Nephron (organoid): ENCODE measurements around the gene FAM200A.
"Not testable (repeated sequence)": the region's sequence is repeated elsewhere in the genome, so short reads cannot be mapped to it uniquely, and the experiment has no call there.

Experiments used
- H3K27ac Mint-ChIP-seq, 3 experiments: 2 replicates each; pipeline ENCODE4 v1.8.0; 2020; ENCODE audit warnings: mixed read lengths in 3 of 3, mild to moderate bottlenecking in 2 of 3, moderate library complexity in 1 of 3
- H3K27me3 Mint-ChIP-seq: 2 replicates; pipeline ENCODE4 v1.8.0; 2021; ENCODE audit warnings: low read depth, mild to moderate bottlenecking, moderate library complexity, mixed read lengths
- H3K36me3 Mint-ChIP-seq: 2 replicates; pipeline ENCODE4 v1.8.0; 2020; ENCODE audit warnings: low read depth, mixed read lengths
- H3K4me1 Mint-ChIP-seq: 2 replicates; pipeline ENCODE4 v1.8.0; 2020; ENCODE audit warnings: mixed read lengths
- H3K4me3 Mint-ChIP-seq, 3 experiments: 2 replicates each; pipeline ENCODE4 v1.8.0; 2020; ENCODE audit warnings: mild to moderate bottlenecking in 3 of 3, mixed read lengths in 3 of 3, moderate library complexity in 2 of 3
- H3K9me3 Mint-ChIP-seq: 2 replicates; pipeline ENCODE4 v1.8.0; 2020; ENCODE audit warnings: mixed read lengths
- CTCF ChIP-seq, 3 experiments: fragments of 200-600 bp; sonication (generic); IDR thresholded peaks; one replicate each; pipeline ENCODE4 v1.5.0; 2021; ENCODE audit warnings: antibody characterized with exemption in 3 of 3; ENCODE audit not compliant: unreplicated experiment in 3 of 3

Gene FAM200A

GRCh38 chr7:99588868-99589267, 37.0 kb upstream of the FAM200A start:
- Mint-ChIP-seq H3K4me1 (no peaks in the 10 kb centered on the region), H3K27me3 (peaks cover 5% of the 10 kb centered on the region), H3K9me3 (no peaks in the 10 kb centered on the region), H3K36me3 (no peaks in the 10 kb centered on the region), H3K27ac (no peak overlapping the region), H3K4me3 (no peak overlapping the region)
- no peak for TF ChIP-seq CTCF (IDR thresholded peaks at IDR 0.05; ENCODE audit: unreplicated experiment in 3 of 3)

GRCh38 chr7:99580778-99581332, 28.9 kb upstream of the FAM200A start:
- not testable (repeated sequence) for H3K36me3 Mint-ChIP-seq, H3K4me1 Mint-ChIP-seq
- H3K4me3 Mint-ChIP-seq, result peak overlapping the region; percentile 93 to 95 (median 93)

DNA sequence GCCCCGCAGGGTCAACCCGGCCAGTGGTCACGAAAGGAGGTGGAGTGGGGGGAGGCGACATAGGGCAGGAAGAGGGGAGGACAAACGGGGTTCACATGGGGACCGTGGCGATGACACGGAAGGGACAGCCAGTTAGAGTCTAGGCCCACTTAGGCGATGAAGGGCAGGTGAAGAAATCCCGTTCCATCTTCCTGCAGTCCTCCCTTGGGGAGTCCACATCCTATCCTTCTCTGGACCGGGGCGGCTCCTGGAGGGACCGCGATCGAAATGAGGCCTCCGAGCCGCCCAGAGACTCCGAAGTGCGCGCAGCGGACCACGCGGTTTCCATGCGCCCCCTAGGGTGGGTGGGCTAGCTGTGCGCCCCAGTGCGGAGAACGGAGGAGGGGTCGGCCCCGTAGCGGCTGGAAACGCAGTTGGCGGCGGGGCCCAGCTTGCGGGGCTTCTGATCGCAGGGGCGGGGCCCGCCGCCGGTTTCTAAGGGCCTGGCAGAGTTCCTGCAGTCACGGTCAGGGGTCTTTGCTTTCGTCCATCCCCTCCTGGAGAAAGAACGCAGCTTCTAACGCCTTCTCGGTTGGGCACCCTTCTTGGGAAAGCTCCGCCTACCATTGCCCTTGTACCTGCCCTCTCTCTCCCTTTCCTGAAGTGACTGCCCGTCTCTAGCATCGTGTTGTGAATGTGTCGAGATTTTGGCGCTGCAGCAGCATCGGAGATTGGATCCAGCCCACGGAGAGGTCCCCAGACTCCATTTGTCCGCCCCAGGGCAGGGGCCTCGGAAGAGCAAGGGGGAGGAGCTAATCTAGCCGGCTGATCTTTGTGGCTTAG, 28.3 kb upstream of the FAM200A start:
- H3K4me3 Mint-ChIP-seq, result peak overlapping the region; percentile 93 to 95 (median 93)
- TF ChIP-seq CTCF (IDR thresholded peaks at IDR 0.05; ENCODE audit: unreplicated experiment in 3 of 3), result peak; percentile 36 to 58 (median 50)
- peaks cover 9% of the 10 kb centered on the region for H3K27me3 Mint-ChIP-seq
- H3K36me3 Mint-ChIP-seq, result no peaks in the 10 kb centered on the region
- H3K27ac Mint-ChIP-seq, result peak overlapping the region; percentile 83 to 91 (median 85)
- H3K9me3 Mint-ChIP-seq, result no peaks in the 10 kb centered on the region
- H3K4me1 Mint-ChIP-seq, result no peaks in the 10 kb centered on the region

More at GRCh38 chr7:99580778-99581332, 28.9 kb upstream of the FAM200A start:
- H3K27ac Mint-ChIP-seq, result peak overlapping the region; percentile 83 to 91 (median 85)
- H3K27me3 Mint-ChIP-seq, H3K9me3 Mint-ChIP-seq: not testable (repeated sequence)

- H3K4me3 Mint-ChIP-seq, result peak overlapping the region; percentile 93 to 95 (median 93)
- peaks cover 9% of the 10 kb centered on the region for H3K27me3 Mint-ChIP-seq
- H3K27ac Mint-ChIP-seq, result no peak overlapping the region
- no peaks in the 10 kb centered on the region for H3K4me1 Mint-ChIP-seq
- TF ChIP-seq CTCF (IDR thresholded peaks at IDR 0.05; ENCODE audit: unreplicated experiment in 3 of 3), result no peak
- H3K36me3 Mint-ChIP-seq, result peaks cover 5% of the 10 kb centered on the region
- H3K9me3 Mint-ChIP-seq, result no peaks in the 10 kb centered on the region
Measured at GRCh38 chr7:99579281-99579955, 27.5 kb upstream of the FAM200A start.

DNA sequence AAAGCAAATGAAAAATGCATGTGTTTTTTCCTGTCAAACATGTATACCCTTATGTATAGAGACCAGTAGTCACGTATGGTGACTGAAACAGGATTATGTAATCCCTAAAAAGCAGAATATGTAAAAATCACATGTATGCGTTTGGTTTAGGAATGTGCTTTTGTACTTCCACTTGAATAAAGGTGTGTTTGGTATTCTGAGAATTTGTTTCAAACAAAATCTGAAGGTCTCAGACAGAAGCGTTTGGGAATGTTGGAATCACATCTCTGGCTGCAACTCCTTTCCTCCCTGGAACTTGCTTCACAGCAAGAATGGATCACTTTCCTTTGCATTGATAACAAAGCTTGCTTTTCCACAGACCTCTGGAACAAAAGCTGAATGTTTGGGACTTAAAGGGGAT, 24.3 kb upstream of the FAM200A start:
- Mint-ChIP-seq H3K4me1 (no peaks in the 10 kb centered on the region), H3K27me3 (no peaks in the 10 kb centered on the region)

More for the DNA sequence above, 24.3 kb upstream of the FAM200A start:
- Mint-ChIP-seq H3K36me3 (peaks cover 31% of the 10 kb centered on the region), H3K4me3 (no peak overlapping the region), H3K27ac (no peak overlapping the region), H3K9me3 (no peaks in the 10 kb centered on the region)
- TF ChIP-seq CTCF (IDR thresholded peaks at IDR 0.05; ENCODE audit: unreplicated experiment in 3 of 3), result no peak
